GM18498 (cell line): ENCODE measurements around the gene HEXD.

Source experiments
- ATAC-seq: cut with Tn5 transposase; IDR thresholded peaks from one replicate; pipeline ENCODE4 v1.9.1; 2021; ENCODE audit warnings: mild to moderate bottlenecking, moderate library complexity; ENCODE audit not compliant: unreplicated experiment

HEXD gene

DNA sequence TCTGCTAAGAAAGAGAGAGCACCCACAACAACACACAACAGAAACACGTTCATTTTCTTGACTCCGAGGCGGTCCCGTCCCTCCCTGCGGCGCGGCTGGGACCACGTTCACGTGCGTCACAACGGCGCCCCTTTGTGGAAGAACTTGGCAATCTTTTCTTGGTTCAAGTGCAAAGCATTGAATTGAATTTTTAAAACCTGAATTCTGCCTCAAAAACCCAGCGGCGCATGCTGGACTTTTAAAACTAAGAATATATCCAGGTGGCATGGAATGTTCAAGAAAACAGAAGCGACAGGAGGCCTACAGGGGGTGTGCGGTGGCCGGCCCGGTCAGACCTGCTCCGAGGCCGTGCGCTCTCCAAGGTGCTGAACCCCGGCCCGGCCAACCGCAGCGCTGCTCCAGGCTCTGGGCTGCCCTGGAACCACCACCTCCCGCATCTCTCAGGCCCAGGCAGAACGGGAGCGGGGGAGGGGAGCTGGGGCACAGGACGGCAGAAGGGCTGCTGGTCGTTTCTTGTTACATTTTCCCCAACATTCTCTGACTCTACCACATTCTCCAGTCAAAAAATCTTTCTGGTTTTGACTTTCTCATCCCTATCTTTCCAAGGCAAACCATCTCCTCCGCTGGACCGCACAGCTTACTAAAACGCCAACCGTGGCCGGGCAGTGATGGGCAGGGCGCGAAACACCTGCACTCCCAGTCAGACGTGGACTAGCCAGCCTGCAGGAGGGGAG lies 3.4 kb upstream of the HEXD start:
- no peak for ATAC-seq

DNA sequence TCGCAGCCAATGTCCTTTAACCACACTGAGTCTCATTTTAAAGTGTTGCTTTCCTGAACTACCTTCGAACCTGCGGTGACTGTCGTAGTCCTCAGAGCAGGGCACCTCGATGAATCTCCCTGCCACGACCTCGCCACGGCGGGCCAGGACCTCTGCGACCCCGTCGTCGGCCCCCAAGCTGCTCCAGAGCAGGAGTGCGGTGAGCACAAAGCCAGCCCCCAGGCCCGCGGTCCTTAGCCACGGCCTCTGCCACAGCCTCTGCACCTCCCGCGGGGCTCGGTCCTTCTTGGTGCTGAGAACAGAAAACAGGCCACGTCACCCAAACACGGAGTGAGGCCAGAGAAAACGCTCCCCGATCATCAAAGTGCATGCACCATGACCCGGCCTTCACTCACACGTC lies 2.8 kb upstream of the HEXD start:
- ATAC-seq = no peak

DNA sequence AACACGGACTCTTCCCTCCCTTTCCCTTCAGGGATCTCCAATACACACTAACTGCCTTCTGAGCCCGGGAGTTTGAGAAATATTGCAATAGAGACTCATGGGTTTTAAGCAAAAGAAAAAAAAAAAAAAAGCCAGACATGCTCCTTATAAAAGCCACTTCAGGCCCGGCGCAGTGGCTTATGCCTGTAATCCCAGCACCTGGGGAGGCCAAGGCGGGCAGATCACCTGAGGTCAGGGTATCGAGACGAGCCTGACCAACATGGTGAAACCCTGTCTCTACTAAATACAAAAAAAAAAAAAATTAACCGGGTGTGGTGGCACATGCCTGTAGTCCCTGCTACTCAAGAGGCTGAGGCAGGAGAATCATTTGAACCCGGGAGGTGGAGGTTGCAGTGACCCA lies 2.4 kb upstream of the HEXD start:
- ATAC-seq = no peak

DNA sequence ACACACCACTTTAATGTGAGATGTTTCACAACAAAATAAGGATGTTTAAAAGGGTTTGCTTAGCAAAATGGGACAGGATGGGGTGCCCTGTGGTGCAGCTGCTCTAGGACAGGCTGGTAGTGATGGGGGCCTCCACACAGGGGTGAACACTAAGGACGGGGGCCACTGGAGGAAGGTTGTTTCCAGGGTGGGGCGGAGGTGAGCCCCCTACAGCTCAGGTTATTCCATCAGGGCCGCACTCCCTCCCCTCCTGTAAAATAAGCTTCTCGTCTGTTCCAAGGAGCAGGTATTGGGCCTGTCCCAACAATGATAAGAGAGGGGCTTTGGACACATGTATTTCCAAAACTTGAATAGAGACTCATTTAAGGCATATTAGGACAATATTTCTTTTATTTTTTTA lies 1.9 kb upstream of the HEXD start:
- ATAC-seq = no peak

DNA sequence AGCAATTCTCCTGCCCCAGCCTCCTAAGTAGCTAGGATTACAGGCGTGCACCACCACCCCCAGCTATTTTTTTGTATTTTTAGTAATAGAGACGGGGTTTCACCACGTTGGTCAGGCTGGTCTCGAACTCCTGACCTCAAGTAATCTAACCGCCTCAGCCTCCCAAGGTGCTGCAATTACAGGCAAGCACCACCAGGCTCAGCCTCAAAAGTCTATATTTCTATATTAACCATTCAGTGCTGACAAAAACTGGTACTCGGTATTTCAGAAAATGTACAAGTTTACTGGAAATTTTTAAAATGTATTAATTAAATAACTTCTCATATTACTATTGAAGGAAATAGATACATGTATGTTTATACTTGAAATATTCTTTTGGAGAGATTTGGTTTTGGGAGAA lies 1.4 kb upstream of the HEXD start:
- no peak for ATAC-seq

DNA sequence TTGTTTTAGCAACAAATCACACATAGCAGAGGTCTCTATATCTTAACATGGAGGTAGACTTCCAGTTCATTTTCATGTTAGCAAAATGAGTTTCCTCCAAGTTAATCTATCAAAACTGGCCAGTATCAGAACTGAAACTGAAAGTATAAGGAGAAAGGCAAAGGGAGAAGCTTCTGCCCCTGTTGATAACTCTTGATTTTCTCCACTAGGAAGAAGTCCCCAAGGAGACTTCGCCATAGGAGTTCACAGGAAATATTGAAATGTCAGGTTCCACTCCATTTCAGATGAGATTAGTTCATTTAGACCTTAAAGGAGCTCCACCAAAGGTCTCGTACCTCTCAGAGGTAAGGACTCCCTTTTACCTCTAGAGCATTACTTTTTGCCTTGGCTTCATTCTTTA lies 1.4 kb downstream of the HEXD start:
- ATAC-seq = no peak

DNA sequence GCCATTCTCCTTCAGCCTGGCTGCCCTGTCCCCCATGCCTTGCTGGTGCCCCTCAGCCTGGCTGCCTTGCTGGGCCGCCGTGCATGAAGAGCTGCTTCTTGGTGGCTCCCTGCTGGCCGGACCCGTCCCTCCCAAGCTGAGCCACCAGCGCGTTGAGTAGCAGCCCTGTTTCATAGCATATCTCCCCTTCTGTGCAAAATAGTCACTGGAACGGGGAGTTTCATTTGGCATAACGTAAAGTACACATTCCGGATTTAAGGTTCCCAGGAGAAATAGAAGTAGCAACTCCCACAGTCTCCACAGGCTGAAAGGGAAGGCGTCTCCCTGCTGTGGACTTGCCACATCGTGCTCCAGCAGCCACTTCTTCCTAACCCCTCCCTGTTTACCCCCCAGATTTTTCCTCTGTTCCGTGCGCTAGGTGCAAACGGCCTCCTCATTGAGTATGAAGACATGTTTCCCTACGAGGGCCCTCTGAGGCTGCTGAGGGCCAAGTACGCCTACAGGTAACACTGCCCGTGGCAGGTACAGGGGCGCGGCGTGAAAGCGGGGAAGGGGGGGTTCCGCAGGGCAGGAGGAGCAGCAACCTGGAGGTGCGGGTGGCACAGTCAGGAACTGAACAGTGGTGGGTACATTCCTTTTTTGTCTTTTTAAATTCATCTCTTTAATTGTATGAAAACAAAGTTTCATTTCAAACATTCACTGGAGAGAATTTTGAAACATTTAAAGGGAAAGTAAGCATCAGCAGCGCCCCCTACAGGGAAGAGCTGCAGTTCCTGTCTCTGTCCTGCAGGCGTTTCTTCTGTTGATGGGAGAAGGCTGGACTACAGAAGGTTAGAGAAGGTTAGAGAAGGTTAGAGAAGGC lies 6.1 kb downstream of the HEXD start:
- no peak for ATAC-seq

DNA sequence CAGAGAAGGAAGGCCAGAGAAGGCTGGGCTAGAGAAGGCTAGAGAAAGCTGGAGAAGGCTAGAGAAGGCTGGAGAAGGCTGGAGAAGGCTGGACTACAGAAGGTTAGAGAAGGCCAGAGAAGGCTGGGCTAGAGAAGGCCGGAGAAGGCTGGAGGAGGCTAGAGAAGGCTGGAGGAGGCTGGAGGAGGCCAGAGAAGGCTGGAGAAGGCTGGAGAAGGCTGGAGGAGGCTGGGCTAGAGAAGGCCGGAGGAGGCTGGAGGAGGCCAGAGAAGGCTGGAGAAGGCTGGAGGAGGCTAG lies 6.7 kb downstream of the HEXD start:
- ATAC-seq = no peak

DNA sequence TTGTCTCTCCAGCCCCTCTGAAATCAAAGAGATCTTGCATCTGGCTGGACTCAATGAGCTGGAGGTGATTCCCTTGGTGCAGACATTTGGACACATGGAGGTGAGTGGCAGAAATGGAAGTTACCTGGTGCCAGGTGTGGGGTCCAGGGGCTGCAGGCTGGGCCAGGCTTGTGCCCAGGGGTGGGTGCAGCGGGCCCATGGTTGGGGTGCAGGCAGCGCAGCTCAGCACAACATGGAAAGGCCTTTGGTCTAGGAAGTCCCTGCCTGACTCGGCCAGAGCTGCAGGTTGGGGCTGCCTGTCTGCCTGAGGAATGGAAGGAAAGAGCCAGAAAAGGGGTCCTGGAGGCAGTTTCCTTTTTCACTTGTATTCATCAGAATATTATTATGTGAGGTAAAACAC lies 10.4 kb downstream of the HEXD start:
- ATAC-seq = no peak

DNA sequence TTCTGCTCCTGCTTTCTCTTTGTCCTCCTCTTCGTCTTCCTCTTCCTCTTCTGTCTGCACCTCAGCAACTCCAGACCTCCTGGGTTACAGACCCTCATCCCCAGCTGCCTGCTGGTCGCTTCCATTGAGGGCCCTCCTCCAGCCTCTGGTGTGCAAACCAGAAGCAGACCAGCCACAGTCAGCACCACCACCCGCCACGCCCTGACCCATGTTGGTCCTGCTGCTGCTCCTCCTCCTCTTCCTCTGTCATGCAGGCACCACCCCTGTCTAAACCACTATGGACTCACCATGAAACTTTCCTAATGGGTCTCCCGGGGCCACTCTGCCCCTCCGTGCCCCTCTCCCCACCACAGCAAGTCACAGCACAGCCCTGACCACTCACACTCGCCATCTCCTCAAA lies 11.7 kb downstream of the HEXD start:
- ATAC-seq = no peak

DNA sequence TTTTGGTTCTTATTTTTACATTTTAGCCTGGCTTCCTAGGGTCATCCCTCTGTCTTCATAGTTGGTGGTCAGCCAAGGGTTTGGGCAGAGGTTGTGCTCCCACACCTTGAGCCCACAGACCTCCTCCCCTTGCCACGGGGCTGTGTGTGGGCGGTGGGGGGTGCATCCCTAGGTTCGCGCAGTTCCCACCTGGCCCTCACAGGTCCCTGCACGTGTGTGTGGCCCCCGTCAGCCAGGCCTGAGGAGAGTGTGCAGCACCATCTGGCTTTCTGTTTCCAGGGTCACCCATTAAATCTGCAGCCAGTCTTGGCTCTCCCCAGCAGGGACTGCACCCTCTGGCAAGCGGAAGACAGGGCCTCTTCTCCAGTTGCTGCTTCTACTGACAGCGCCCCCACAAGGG lies 13.9 kb downstream of the HEXD start:
- ATAC-seq = no peak

DNA sequence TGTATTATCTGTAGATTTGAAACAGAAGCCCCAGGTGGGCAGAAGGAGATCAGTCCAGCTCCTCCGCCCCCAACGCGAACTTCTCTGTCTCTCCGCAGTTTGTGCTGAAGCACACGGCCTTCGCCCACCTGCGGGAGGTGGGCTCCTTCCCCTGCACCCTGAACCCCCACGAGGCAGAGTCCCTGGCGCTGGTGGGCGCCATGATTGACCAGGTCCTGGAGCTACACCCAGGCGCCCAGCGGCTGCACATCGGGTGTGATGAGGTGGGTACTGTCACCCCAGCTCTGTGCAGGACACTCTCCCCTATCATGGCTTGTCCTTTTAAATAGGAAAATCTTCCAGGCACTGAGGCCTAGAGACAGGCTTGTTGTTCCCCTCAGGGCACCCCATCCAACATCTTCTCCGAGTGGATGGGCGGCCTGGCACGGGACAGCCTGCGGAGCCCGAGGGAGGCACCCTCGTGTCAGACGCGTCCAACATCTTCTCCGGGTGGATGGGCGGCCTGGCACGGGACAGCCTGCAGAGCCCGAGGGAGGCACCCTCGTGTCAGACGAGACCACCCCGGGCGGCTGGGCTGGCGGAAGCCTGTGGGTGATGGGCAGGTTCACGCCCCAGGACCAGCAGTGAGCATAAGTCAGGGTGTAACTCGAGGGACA lies 15.5 kb downstream of the HEXD start:
- no peak for ATAC-seq

DNA sequence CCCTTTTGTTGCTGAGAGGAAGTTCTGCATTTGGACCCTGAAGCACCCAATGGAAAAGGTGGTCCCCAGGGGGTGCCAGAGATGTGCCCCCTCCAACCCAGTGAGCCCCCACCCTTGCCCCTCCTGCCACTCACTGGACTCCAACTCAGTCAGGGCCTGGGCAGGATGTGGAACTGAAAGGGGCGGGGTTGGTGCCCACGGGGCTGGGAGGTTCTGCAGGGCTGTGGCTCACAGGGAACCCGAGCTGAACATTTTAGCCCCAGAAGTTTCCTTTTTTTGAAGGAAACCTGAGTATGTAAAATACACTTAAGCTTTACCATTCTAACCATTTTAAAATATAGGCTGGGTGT lies 16.0 kb downstream of the HEXD start:
- ATAC-seq = no peak

DNA sequence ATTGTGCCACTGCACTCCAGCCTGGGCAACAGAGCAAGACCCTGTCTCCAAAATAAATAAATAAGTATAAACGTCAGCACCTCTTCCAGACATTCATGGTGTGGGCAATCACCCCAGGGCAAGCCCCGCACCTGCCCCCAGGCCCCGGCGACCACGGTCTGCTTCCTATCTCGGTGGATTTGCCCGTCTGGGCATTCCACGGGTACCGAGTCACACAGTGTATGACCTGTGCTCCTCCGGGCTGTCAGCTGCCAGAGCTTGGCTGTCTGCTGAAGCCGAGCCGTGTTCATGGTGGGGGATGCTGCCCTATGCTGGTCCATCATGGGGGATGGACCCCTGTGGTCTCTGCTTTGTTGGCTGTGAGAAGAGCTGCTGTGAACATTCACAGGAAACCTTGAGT lies 17.0 kb downstream of the HEXD start:
- ATAC-seq = no peak

DNA sequence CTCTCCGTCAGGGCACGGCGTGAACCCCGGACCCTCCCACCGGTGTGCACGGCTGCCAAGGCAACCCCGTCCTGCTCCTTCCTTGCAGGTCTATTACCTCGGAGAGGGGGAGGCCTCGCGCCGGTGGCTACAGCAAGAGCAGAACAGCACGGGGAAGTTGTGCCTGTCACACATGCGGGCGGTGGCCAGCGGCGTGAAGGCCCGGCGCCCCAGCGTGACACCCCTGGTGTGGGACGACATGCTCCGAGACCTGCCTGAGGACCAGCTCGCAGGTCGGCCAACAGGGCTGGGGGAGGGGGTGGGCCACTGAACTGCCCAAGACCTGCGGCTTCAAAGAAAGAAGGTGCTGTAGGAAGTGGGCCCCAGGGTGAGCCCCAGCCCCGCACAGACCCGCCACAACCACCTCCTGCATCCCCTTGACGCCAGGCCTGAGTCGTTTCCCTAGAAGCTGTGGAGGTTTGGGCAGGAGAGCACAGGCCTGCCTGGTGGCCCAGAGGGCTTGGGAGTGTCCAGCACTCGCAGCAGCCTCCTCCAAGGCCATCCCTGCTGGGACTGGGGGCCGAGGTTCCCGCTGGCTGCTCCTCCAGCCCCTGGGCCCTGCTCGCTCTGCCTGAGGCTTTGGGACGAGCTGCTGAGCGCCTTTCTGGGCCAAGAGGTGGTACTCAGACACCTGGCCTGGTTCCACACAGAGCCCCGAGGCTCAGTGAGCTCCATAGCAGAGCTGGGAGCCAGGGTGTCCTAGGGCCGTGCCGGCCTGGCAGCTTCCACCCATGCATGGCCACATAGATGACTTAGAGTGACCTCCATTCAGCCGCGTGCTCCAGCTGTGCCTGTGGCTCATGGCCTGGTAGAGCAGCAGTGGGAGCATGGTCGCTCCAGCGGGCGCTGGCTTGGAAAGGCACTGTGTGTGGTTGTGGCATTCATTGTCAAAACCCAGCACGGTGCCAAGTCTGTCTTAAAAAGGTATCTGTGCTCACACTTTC lies 17.7 kb downstream of the HEXD start:
- ATAC-seq = no peak

DNA sequence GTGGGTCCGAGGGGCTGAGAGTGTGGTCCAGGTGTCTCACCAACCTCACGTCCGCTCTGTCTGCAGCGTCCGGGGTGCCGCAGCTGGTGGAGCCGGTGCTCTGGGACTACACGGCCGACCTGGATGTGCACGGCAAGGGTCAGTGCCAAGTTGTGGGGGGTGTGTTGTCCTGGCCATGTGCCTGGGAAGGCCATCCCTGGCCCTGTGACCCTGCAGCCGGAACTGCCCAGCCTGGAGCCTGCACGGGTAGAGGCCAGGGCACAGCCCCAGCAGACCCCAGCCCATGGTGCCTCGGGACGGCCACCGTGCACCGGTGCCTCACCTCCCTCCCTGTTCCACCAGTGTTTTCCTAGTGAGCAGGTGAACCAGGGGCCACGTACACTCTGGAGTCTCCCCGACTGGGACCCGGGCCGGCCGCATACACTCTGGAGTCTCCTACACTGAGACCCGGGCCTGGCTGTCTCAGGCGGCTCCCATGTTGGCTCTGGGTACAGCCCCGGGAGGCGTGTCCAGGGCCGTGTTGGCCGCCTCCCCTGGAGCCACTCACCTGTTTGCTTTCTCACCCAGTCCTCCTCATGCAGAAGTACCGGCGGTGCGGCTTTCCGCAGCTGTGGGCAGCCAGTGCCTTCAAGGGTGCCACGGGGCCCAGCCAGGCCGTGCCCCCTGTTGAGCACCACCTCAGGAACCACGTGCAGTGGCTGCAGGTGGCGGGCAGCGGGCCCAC lies 18.6 kb downstream of the HEXD start:
- ATAC-seq = no peak

DNA sequence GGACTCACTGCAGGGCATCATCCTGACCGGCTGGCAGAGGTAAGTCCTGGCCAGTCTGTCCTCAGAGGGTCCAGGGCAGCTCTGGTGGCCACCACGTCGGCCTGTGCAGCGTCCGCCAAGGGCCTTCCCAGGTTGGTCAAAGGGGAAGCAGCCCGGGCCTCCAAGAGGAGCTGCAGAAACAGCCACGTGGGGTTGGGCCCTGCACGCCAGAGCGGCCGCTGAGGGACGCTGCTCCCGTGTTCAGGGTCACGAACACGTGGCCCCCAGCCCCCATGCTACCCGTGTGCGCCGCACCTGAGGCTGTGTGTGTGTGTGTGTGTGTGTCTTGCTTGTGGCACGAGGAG lies 19.1 kb downstream of the HEXD start:
- no peak for ATAC-seq

DNA sequence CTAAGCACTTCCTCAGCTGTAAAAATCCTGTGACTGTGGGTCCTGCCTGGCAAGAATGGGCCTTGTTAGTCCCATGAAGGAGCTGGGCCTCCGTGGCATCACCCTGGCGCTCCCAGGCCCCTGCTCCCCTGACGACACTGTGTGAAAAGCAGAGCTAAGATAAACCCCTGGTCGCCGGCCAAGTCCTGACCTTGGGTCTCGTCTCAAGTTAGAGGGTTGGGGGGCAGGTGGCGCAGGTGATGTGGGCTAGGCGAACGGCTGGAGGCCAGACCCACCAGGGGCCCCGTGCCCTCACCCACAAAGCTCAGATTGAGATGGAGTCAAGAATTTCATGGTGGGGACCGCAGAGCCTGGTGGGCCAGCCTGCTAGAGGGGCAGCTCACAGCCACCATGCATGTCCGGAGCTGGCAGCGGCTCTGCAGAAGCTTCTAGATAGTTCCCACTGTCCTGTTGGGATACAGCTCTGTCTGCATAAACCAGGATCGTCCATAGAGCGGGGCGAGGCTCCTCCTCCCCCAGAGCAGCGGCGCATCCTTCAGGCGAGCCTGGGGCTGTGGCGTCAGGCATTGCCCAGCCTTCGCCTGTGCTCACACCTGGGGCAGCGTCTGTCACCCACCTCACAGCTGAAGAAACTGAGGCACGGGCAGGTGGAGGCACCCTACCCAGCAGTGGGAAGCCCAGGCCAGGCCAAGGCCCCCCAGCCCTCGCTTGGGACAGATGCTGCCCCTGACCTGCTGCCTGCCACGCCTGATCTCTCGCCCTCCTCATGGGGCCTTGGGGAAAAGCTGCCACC lies 20.4 kb downstream of the HEXD start:
- no peak for ATAC-seq

DNA sequence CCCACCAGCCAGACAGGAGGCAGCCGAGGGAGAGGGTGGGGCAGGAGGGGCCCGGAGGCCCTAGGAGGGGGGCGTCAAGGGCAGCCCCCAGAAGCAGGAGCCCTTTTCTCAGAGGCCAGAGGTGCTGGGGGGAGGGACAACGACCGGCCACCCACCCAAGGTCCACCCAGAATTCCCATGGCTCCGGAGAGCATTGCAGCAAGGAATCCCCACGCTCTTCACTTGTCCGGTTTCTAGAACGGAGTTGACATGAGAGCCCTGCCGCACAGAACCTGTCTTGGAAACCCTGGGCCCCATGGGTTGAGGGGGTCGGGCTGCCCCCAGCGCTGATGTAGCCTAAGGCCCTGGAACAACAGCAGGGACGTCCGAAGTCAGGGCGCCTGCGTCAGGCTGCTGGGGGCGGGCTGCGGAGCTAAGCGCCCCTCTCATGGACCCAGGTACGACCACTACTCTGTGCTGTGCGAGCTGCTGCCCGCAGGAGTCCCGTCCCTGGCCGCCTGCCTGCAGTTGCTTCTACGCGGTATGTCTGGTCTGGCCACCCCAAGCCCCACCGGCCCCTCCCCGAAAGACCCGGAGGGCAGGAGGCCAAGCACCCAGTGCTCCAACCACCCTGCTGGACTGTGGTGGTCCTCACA lies 21.2 kb downstream of the HEXD start:
- no peak for ATAC-seq
